Medulla oblongata (tissue), 1 donor: ENCODE measurements around the gene SLC16A8.

Source experiments
- DNase-seq: peaks from one replicate; pipeline ENCODE4 v3.0.0-alpha.2; 2015; ENCODE audit errors: extremely low spot score

Gene SLC16A8

GRCh38 chr22:38029370-38029769 lies 54.6 kb downstream of the SLC16A8 start:
- no peak for DNase-seq

- DNase-seq, result peak; percentile 38
Observed at GRCh38 chr22:38028344-38029130, 55.4 kb downstream of the SLC16A8 start.
